GM12873 (cell line): ENCODE data around the gene TMEM229B.
A peak's percentile ranks its signal among the peaks of the same experiment; 100 is the strongest.

Experiments
- CTCF ChIP-seq: IDR thresholded peaks from 2 replicates; pipeline ENCODE4 v1.5.1; 2012; ENCODE audit warnings: low read depth, mild to moderate bottlenecking, moderate library complexity, low read length, control low read depth; ENCODE audit not compliant: insufficient read depth; ENCODE audit errors: missing control alignments

TMEM229B gene

GRCh38 chr14:67487937-67488893, at the start of gene TMEM229B:
Gene TMEM229B (minus strand): TSS chr14:67488721. CDS start chr14:67473923, 14,798 bp downstream.
- peak; percentile 3 for TF ChIP-seq CTCF

GRCh38 chr14:67537736-67538135, 49.2 kb upstream of the TMEM229B start:
- TF ChIP-seq CTCF = no peak

GRCh38 chr14:67536087-67536486, 47.6 kb upstream of the TMEM229B start:
- no peak for TF ChIP-seq CTCF

- TF ChIP-seq CTCF = no peak
These were observed 45.2 kb upstream of the TMEM229B start for GRCh38 chr14:67533754-67534085.

DNA sequence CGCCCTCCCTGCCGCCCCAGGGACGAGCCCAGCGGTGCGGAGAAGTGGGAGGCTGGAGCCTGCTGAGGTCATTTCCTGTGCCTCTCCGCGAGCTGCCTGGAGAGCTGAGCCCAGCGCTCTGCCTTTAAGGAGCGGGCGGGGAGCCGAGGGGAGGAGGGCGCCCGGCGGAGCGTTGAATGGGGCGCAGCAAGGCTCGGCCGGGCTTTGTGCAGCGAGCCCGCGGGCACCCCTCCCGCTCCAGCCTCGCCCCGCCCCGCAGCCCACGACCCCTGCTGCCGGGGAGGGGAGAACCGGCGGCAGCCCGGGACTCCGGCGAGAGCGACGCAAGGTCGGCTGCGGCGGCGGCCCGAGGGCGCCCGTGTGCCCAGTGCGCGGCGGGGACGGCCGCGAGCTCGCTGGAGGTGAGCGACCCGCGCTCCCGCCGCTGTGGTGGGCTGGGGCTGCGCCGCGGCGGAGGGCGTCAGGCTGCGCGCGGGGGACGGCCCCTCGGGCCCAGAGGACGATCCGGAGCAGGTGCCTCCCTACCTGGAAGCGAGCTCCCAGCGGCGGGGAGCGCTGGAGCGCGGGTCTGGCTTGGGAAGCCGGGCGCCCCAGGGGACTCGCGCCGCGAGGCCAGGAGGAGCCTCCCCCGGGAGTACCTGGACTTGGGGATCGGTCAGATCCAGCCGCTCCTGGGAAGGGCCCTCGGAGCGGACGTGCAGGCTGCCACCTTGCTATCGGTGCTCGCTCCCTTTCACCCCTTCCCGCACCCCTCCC, 44.7 kb upstream of the TMEM229B start, which contains the start of gene PLEKHH1:
TSS of gene PLEKHH1 (plus strand) at position 293 of the 756 bp plus-strand sequence. CDS start 8,578 bp downstream, outside the sequence.
- TF ChIP-seq CTCF = no peak

GRCh38 chr14:67532606-67532997, 44.1 kb upstream of the TMEM229B start:
- no peak for TF ChIP-seq CTCF
